Stomach (tissue), 4 donors: ENCODE measurements around the gene ZNF778.

Experiments used
- EP300 ChIP-seq: sonication (generic); formaldehyde crosslinking; IDR thresholded peaks from one replicate; pipeline ENCODE4 v1.6.1; 2017; ENCODE audit warnings: antibody characterized with exemption
- POLR2A ChIP-seq, 4 donors: fragments of 450-650 bp; IDR thresholded peaks; one replicate each; pipeline ENCODE4 v1.6.1; 2016; ENCODE audit warnings: antibody characterized with exemption in 4 of 4, control low read depth in 2 of 4, mild to moderate bottlenecking in 1 of 4, moderate library complexity in 1 of 4
- POLR2AphosphoS5 ChIP-seq, 3 donors: sonication (generic); formaldehyde crosslinking; IDR thresholded peaks; one replicate each; pipeline ENCODE4 v1.6.1; 2016; ENCODE audit warnings: antibody characterized with exemption in 3 of 3
- TF ChIP-seq, protein P1 (sequence below), 7 experiments: fragments of 450-650 bp in 4 of 7; fragments of 200-600 bp in 3 of 7; sonication (generic) in 3 of 7; IDR thresholded peaks; one replicate each; pipeline ENCODE4 v1.5.1; 2016 to 2019; ENCODE audit warnings: antibody characterized with exemption in 7 of 7, control low read depth in 2 of 7, mild to moderate bottlenecking in 1 of 7

- TF ChIP-seq, protein P1, sequence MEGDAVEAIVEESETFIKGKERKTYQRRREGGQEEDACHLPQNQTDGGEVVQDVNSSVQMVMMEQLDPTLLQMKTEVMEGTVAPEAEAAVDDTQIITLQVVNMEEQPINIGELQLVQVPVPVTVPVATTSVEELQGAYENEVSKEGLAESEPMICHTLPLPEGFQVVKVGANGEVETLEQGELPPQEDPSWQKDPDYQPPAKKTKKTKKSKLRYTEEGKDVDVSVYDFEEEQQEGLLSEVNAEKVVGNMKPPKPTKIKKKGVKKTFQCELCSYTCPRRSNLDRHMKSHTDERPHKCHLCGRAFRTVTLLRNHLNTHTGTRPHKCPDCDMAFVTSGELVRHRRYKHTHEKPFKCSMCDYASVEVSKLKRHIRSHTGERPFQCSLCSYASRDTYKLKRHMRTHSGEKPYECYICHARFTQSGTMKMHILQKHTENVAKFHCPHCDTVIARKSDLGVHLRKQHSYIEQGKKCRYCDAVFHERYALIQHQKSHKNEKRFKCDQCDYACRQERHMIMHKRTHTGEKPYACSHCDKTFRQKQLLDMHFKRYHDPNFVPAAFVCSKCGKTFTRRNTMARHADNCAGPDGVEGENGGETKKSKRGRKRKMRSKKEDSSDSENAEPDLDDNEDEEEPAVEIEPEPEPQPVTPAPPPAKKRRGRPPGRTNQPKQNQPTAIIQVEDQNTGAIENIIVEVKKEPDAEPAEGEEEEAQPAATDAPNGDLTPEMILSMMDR (IDR thresholded peaks at IDR 0.05), result no peak
- no peak for TF ChIP-seq EP300
- no peak for TF ChIP-seq POLR2AphosphoS5 (IDR thresholded peaks at IDR 0.05)
- no peak for TF ChIP-seq POLR2A (IDR thresholded peaks at IDR 0.05)
Observed at GRCh38 chr16:89191033-89191900, 26.2 kb upstream of the ZNF778 start.
